ENCODE data around the gene EEA1.

- no peak for TF ChIP-seq EZH2 (IDR thresholded peaks at IDR 0.05; ENCODE audit: borderline replicate concordance)
- TF ChIP-seq, protein P1, sequence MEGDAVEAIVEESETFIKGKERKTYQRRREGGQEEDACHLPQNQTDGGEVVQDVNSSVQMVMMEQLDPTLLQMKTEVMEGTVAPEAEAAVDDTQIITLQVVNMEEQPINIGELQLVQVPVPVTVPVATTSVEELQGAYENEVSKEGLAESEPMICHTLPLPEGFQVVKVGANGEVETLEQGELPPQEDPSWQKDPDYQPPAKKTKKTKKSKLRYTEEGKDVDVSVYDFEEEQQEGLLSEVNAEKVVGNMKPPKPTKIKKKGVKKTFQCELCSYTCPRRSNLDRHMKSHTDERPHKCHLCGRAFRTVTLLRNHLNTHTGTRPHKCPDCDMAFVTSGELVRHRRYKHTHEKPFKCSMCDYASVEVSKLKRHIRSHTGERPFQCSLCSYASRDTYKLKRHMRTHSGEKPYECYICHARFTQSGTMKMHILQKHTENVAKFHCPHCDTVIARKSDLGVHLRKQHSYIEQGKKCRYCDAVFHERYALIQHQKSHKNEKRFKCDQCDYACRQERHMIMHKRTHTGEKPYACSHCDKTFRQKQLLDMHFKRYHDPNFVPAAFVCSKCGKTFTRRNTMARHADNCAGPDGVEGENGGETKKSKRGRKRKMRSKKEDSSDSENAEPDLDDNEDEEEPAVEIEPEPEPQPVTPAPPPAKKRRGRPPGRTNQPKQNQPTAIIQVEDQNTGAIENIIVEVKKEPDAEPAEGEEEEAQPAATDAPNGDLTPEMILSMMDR (IDR thresholded peaks at IDR 0.05; ENCODE audit: poor library complexity): no peak
- TF ChIP-seq EZH2phosphoT487 (IDR thresholded peaks at IDR 0.05; ENCODE audit: low read depth, severe bottlenecking, unreplicated experiment): no peak
Observed at GRCh38 chr12:92971859-92972524, 42.9 kb upstream of the EEA1 start.

All from hepatocyte (in vitro differentiated cells).